HepG2 (cell line): ENCODE data around the gene SYNGAP1. TPM values are rescaled to one million over a fixed set of nuclear protein-coding genes. Genes with fewer than 3 reads are reported as not detected.
A peak's percentile ranks its signal among the peaks of the same experiment; 100 is the strongest.

Experiments used
- FOSL2 ChIP-seq: sonication (generic); formaldehyde crosslinking; IDR thresholded peaks from 2 replicates; pipeline ENCODE4 v1.4.0; 2020; ENCODE audit warnings: missing genetic modification reagents
- ISX ChIP-seq: sonication (generic); formaldehyde crosslinking; conservative IDR thresholded peaks from 2 replicates; pipeline ENCODE4 v1.5.0; 2020; ENCODE audit warnings: missing genetic modification reagents
- MTA3 ChIP-seq: sonication (generic); formaldehyde crosslinking; IDR thresholded peaks from 2 replicates; pipeline ENCODE4 v1.4.0; 2020; ENCODE audit warnings: missing genetic modification reagents
- NKX3-1 ChIP-seq: sonication (generic); formaldehyde crosslinking; IDR thresholded peaks from 2 replicates; pipeline ENCODE4 v1.5.0; 2020; ENCODE audit warnings: missing genetic modification reagents
- NRL ChIP-seq: sonication (generic); formaldehyde crosslinking; IDR thresholded peaks from 2 replicates; pipeline ENCODE4 v1.5.0; 2020; ENCODE audit warnings: missing genetic modification reagents, mild to moderate bottlenecking, moderate library complexity, borderline replicate concordance
- RFX1 ChIP-seq: fragments of 450-650 bp; IDR thresholded peaks from 2 replicates; pipeline ENCODE4 v1.6.1; 2017
- SATB2 ChIP-seq: sonication (generic); formaldehyde crosslinking; IDR thresholded peaks from 2 replicates; pipeline ENCODE4 v1.5.0; 2020; ENCODE audit warnings: missing genetic modification reagents
- SIN3A ChIP-seq: IDR thresholded peaks from 2 replicates; pipeline ENCODE4 v1.6.1; 2011; ENCODE audit warnings: low read depth, mild to moderate bottlenecking, control low read depth, low read length, borderline replicate concordance
- TEAD2 ChIP-seq: sonication (generic); formaldehyde crosslinking; IDR thresholded peaks from 2 replicates; pipeline ENCODE4 v1.9.0; 2021; ENCODE audit warnings: missing genetic modification reagents
- ZNF10 ChIP-seq: sonication (generic); formaldehyde crosslinking; IDR thresholded peaks from 2 replicates; pipeline ENCODE4 v1.4.0; 2020; ENCODE audit warnings: mild to moderate bottlenecking, low read depth, missing genetic modification reagents, borderline replicate concordance
- ZNF121 ChIP-seq: sonication (generic); formaldehyde crosslinking; IDR thresholded peaks from 2 replicates; pipeline ENCODE4 v1.5.0; 2020; ENCODE audit warnings: mild to moderate bottlenecking, missing genetic modification reagents
- ZNF230 ChIP-seq: sonication (generic); formaldehyde crosslinking; IDR thresholded peaks from 2 replicates; pipeline ENCODE4 v1.4.0; 2020; ENCODE audit warnings: mild to moderate bottlenecking, missing genetic modification reagents
- ZNF33A ChIP-seq: sonication (generic); formaldehyde crosslinking; IDR thresholded peaks from 2 replicates; pipeline ENCODE4 v1.5.1; 2020; ENCODE audit warnings: missing genetic modification reagents, mild to moderate bottlenecking, moderate library complexity, borderline replicate concordance
- polyA plus RNA-seq, 8 experiments: library from polyadenylated mRNA; depleted of rRNA in 3 of 8; stranded (reverse) in 7 of 8; unstranded in 1 of 8; fragments of >200 nt; fragmentation: Illumina TruSeq in 4 of 8; extraction: Trizol in 4 of 8; gene quantifications; 2 replicates each; pipeline versions ENCODE4 v1.2.1 to v1.2.3, GENCODE V29; 2011 to 2016; ENCODE audit warnings: low read depth in 4 of 8, missing spikeins in 1 of 8, mixed read lengths in 1 of 8; ENCODE audit not compliant: insufficient read depth in 1 of 8
- total RNA-seq, 5 experiments: library from RNA; depleted of rRNA; stranded (reverse); fragments of >200 nt; fragmentation: Illumina TruSeq; extraction: Trizol; gene quantifications; 2 replicates each; pipeline ENCODE4 v1.2.3, GENCODE V29; 2016; ENCODE audit warnings: low read depth in 1 of 5
- TF ChIP-seq, protein P1 (sequence below): sonication (generic); formaldehyde crosslinking; IDR thresholded peaks from 2 replicates; pipeline ENCODE4 v1.4.0; 2020; ENCODE audit warnings: missing genetic modification reagents
- TF ChIP-seq, protein P2 (sequence below): IDR thresholded peaks from 2 replicates; pipeline ENCODE4 v1.6.1; 2016; ENCODE audit warnings: missing biosample characterization, missing genetic modification reagents, low read depth
- TF ChIP-seq, protein P3 (sequence below): sonication (generic); formaldehyde crosslinking; IDR thresholded peaks from 2 replicates; pipeline ENCODE4 v1.8.1; 2023; ENCODE audit warnings: mild to moderate bottlenecking, missing genetic modification reagents, borderline replicate concordance
- TF ChIP-seq, protein P4 (sequence below): IDR thresholded peaks from 2 replicates; pipeline ENCODE4 v1.4.0; 2020; ENCODE audit warnings: mild to moderate bottlenecking, missing genetic modification reagents
- TF ChIP-seq, protein P5 (sequence below): sonication (generic); formaldehyde crosslinking; IDR thresholded peaks from 2 replicates; pipeline ENCODE4 v1.5.1; 2020; ENCODE audit warnings: missing genetic modification reagents, mild to moderate bottlenecking, borderline replicate concordance
- TF ChIP-seq, protein P6 (sequence below): sonication (generic); formaldehyde crosslinking; IDR thresholded peaks from 2 replicates; pipeline ENCODE4 v1.9.0; 2021; ENCODE audit warnings: missing genetic modification reagents, borderline replicate concordance

SYNGAP1 gene
- total and polyA plus RNA-seq, 2 of the 13 experiments (the other 11 are each of a cell fraction or from before 2014, with no cell fraction given) = 0.75 to 1.1 TPM

DNA sequence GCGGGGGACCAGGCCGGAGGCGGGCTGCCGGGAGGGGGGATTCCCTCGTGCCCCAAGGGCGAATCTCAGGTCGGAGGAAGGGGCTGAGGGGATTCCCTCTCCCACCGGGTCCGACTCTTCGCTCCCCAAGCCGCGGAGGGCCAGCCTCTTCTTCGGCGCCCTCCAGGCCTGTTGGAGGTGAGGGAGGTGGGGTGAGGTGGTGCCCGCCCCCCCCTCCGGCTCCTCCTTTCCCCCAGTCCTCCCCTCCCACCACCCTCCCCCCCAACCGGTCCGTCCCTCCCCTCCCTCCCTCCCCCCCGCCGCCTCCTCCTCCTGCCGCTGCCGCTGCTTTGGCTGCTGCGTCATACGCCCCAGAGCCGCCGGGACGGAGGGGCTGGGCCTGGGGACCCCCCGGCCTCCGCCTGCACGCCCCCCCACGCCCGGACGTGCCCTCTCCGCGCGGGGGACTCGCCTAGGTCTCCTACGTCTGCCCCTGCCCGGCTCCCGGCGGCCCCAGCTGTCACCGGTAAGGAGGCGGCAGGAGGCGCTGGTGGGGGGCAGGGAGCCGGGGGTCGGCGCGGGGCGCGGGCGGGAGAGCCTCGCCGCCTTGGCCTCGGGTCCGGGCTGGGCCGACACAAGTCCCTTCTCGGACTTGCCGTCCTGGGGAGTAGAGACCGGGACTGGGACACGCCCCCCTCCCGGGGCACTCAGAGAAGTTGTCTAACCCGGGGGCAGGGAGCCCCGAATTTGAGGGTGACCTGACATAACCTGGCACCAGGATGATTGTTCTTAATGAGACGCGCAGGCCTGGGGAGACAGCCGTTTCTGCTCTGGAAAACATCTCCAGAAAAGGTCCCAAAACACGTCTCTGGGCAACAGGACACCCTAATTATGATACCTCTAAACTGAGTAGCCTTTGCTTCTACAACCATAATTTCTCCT, 8.9 kb upstream of the SYNGAP1 start, which contains the start of gene PHF1 (continued):
- TF ChIP-seq, protein P1, sequence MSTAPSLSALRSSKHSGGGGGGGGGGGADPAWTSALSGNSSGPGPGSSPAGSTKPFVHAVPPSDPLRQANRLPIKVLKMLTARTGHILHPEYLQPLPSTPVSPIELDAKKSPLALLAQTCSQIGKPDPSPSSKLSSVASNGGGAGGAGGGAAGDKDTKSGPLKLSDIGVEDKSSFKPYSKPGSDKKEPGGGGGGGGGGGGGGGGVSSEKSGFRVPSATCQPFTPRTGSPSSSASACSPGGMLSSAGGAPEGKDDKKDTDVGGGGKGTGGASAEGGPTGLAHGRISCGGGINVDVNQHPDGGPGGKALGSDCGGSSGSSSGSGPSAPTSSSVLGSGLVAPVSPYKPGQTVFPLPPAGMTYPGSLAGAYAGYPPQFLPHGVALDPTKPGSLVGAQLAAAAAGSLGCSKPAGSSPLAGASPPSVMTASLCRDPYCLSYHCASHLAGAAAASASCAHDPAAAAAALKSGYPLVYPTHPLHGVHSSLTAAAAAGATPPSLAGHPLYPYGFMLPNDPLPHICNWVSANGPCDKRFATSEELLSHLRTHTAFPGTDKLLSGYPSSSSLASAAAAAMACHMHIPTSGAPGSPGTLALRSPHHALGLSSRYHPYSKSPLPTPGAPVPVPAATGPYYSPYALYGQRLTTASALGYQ (CRISPR knock-in tag) = no peak
- TF ChIP-seq ZNF121 (CRISPR knock-in tag) (no peak), RFX1 (no peak), SIN3A (peak; percentile 54; the same call in 1 of the 2 replicates), ZNF10 (no peak), FOSL2 (no peak), SATB2 (CRISPR knock-in tag) (no peak), TEAD2 (CRISPR knock-in tag) (no peak), ZNF230 (CRISPR knock-in tag) (no peak), NRL (CRISPR knock-in tag) (peak; percentile 74; the same call in 1 of the 2 replicates), NKX3-1 (CRISPR knock-in tag) (no peak), ISX (CRISPR knock-in tag) (no peak), ZNF33A (no peak), MTA3 (CRISPR knock-in tag) (no peak)
- TF ChIP-seq, protein P2, sequence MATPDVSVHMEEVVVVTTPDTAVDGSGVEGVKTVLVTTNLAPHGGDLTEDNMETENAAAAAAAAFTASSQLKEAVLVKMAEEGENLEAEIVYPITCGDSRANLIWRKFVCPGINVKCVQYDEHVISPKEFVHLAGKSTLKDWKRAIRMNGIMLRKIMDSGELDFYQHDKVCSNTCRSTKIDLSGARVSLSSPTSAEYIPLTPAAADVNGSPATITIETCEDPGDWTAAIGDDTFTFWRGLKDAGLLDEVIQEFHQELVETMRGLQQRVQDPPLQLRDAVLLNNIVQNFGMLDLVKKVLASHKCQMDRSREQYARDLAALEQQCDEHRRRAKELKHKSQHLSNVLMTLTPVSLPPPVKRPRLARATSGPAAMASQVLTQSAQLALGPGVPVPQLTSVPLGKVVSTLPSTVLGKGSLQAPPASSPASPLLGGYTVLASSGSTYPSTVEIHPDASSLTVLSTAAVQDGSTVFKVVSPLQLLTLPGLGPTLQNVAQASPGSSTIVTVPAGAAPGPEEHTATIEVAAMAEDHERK (CRISPR knock-in tag) = no peak
- TF ChIP-seq, protein P3, sequence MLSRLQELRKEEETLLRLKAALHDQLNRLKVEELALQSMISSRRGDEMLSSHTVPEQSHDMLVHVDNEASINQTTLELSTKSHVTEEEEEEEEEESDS (CRISPR knock-in tag) = no peak
- TF ChIP-seq, protein P4, sequence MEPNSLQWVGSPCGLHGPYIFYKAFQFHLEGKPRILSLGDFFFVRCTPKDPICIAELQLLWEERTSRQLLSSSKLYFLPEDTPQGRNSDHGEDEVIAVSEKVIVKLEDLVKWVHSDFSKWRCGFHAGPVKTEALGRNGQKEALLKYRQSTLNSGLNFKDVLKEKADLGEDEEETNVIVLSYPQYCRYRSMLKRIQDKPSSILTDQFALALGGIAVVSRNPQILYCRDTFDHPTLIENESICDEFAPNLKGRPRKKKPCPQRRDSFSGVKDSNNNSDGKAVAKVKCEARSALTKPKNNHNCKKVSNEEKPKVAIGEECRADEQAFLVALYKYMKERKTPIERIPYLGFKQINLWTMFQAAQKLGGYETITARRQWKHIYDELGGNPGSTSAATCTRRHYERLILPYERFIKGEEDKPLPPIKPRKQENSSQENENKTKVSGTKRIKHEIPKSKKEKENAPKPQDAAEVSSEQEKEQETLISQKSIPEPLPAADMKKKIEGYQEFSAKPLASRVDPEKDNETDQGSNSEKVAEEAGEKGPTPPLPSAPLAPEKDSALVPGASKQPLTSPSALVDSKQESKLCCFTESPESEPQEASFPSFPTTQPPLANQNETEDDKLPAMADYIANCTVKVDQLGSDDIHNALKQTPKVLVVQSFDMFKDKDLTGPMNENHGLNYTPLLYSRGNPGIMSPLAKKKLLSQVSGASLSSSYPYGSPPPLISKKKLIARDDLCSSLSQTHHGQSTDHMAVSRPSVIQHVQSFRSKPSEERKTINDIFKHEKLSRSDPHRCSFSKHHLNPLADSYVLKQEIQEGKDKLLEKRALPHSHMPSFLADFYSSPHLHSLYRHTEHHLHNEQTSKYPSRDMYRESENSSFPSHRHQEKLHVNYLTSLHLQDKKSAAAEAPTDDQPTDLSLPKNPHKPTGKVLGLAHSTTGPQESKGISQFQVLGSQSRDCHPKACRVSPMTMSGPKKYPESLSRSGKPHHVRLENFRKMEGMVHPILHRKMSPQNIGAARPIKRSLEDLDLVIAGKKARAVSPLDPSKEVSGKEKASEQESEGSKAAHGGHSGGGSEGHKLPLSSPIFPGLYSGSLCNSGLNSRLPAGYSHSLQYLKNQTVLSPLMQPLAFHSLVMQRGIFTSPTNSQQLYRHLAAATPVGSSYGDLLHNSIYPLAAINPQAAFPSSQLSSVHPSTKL (CRISPR knock-in tag) = no peak
- TF ChIP-seq, protein P5, sequence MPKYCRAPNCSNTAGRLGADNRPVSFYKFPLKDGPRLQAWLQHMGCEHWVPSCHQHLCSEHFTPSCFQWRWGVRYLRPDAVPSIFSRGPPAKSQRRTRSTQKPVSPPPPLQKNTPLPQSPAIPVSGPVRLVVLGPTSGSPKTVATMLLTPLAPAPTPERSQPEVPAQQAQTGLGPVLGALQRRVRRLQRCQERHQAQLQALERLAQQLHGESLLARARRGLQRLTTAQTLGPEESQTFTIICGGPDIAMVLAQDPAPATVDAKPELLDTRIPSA (CRISPR knock-in tag) = no peak; the same call in 1 of the 2 replicates
- TF ChIP-seq, protein P6, sequence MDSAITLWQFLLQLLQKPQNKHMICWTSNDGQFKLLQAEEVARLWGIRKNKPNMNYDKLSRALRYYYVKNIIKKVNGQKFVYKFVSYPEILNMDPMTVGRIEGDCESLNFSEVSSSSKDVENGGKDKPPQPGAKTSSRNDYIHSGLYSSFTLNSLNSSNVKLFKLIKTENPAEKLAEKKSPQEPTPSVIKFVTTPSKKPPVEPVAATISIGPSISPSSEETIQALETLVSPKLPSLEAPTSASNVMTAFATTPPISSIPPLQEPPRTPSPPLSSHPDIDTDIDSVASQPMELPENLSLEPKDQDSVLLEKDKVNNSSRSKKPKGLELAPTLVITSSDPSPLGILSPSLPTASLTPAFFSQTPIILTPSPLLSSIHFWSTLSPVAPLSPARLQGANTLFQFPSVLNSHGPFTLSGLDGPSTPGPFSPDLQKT (CRISPR knock-in tag) = no peak
